Stimulated activated memory B cell treated with anti-CD40 and anti-IgM and Interleukin-4, amounts not matched to agents 10 μg/mL and 1 μg/mL and 100 μg/mL, for 72 hours (primary cell): Measurements from ENCODE around the gene INPP5D.

Source experiments
- ATAC-seq: fragments of 150-1000 bp; cut with Tn5 transposase; 2 replicates; pipeline ENCODE4 v1.10.0; 2021
- H3K27ac Mint-ChIP-seq: one replicate; pipeline ENCODE4 v1.8.0; 2022; ENCODE audit warnings: mild to moderate bottlenecking, mixed read lengths
- H3K27me3 Mint-ChIP-seq: one replicate; pipeline ENCODE4 v1.8.0; 2022; ENCODE audit warnings: mixed read lengths
- H3K36me3 Mint-ChIP-seq: one replicate; pipeline ENCODE4 v1.8.0; 2022; ENCODE audit warnings: mixed read lengths
- H3K4me1 Mint-ChIP-seq: one replicate; pipeline ENCODE4 v1.8.0; 2022; ENCODE audit warnings: mixed read lengths
- H3K4me3 Mint-ChIP-seq: one replicate; pipeline ENCODE4 v1.8.0; 2022; ENCODE audit warnings: mild to moderate bottlenecking, moderate library complexity, mixed read lengths
- H3K9me3 Mint-ChIP-seq: one replicate; pipeline ENCODE4 v1.8.0; 2022; ENCODE audit warnings: mixed read lengths

Gene INPP5D

GRCh38 chr2:233131936-233132720 is 72.0 kb downstream of the INPP5D start:
- Mint-ChIP-seq H3K4me3 (no peak overlapping the region), H3K27me3 (no peaks in the 10 kb centered on the region), H3K27ac (peak overlapping the region; percentile 61), H3K4me1 (peaks cover 17% of the 10 kb centered on the region), H3K9me3 (peaks cover 2% of the 10 kb centered on the region), H3K36me3 (peaks cover 81% of the 10 kb centered on the region)
- no peak for ATAC-seq

DNA sequence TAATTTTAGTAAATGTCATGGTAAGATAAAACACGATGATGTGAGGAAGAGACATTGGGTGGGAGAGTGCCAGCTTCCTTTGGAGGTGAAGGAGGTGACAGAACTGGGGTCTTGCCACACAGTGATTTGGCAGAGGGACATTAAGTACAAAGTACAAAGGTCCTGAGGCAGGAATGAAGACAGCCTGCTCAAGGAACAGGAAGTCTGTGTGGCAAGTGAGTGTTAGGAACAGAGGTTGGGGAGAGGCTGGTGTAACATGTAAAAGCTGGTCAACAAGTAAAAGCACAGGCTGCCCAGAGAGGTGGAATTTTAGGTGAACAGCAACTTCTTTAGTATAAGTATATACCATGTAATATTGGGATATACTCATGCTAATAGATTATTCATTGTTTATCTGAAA is 73.1 kb downstream of the INPP5D start:
- H3K27ac Mint-ChIP-seq = peak overlapping the region; percentile 61
- ATAC-seq = no peak
- H3K9me3 Mint-ChIP-seq = peaks cover 2% of the 10 kb centered on the region
- peaks cover 72% of the 10 kb centered on the region for H3K36me3 Mint-ChIP-seq
- H3K4me3 Mint-ChIP-seq = no peak overlapping the region
- no peaks in the 10 kb centered on the region for H3K27me3 Mint-ChIP-seq
- peaks cover 17% of the 10 kb centered on the region for H3K4me1 Mint-ChIP-seq

GRCh38 chr2:233135421-233135820 is 75.3 kb downstream of the INPP5D start:
- Mint-ChIP-seq H3K9me3 (peaks cover 2% of the 10 kb centered on the region), H3K27ac (no peak overlapping the region), H3K4me1 (peaks cover 25% of the 10 kb centered on the region), H3K4me3 (no peak overlapping the region), H3K36me3 (peaks cover 74% of the 10 kb centered on the region), H3K27me3 (no peaks in the 10 kb centered on the region)
- ATAC-seq = no peak

DNA sequence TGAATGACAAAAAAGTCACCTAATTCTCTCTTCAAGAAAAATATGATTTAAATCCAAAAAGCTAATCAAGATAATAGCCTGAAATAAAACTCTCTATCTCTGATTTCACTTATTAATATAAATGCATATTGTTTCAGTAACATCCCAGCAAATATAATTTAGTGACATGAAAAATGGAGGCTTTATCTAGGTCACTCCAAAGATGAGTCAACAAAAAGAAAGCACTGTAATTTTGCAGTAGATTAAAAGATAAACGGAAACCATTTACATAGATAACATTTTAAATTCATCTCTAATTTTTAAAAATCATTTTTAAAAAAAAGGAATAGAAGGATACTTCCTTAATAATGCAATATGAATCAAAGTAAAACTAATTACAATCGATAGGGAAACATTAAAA is 76.9 kb downstream of the INPP5D start:
- Mint-ChIP-seq H3K4me1 (peaks cover 34% of the 10 kb centered on the region), H3K27me3 (no peaks in the 10 kb centered on the region), H3K9me3 (peaks cover 2% of the 10 kb centered on the region), H3K36me3 (peaks cover 74% of the 10 kb centered on the region), H3K27ac (no peak overlapping the region), H3K4me3 (no peak overlapping the region)
- ATAC-seq = no peak

- no peak for ATAC-seq
- no peak overlapping the region for H3K4me3 Mint-ChIP-seq
- H3K27ac Mint-ChIP-seq = peak overlapping the region; percentile 60
- H3K4me1 Mint-ChIP-seq = peaks cover 57% of the 10 kb centered on the region
- H3K9me3 Mint-ChIP-seq = peaks cover 6% of the 10 kb centered on the region
- H3K27me3 Mint-ChIP-seq = no peaks in the 10 kb centered on the region
- H3K36me3 Mint-ChIP-seq = peaks cover 70% of the 10 kb centered on the region
Observed at GRCh38 chr2:233140077-233140585, 80.0 kb downstream of the INPP5D start.

DNA sequence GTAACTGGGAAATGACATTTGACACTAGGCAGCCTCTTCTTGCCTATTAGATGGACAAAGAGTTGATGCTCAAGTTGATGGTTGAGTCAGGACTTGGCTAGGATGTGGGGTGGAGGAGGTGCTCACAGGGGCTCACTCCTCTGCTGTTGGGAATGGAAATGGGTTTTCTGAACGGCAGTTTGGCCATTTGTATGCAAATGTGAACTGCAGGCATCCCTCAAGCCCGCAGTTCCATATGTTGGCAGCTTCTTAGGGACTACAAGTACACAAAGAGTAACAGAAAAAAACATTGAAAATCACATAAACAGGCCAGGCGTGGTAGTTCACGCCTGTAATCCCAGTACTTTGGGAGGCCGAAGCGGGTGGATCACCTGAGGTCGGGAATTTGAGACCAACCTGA is 80.8 kb downstream of the INPP5D start:
- Mint-ChIP-seq H3K27ac (peak overlapping the region; percentile 80), H3K9me3 (peaks cover 6% of the 10 kb centered on the region), H3K36me3 (peaks cover 73% of the 10 kb centered on the region), H3K4me3 (no peak overlapping the region), H3K27me3 (no peaks in the 10 kb centered on the region), H3K4me1 (peaks cover 57% of the 10 kb centered on the region)
- ATAC-seq = no peak

GRCh38 chr2:233141901-233142300 is 81.8 kb downstream of the INPP5D start:
- peaks cover 72% of the 10 kb centered on the region for H3K36me3 Mint-ChIP-seq
- ATAC-seq = no peak
- peaks cover 6% of the 10 kb centered on the region for H3K9me3 Mint-ChIP-seq
- H3K4me1 Mint-ChIP-seq = peaks cover 57% of the 10 kb centered on the region
- no peak overlapping the region for H3K4me3 Mint-ChIP-seq
- H3K27me3 Mint-ChIP-seq = no peaks in the 10 kb centered on the region
- peak overlapping the region; percentile 80 for H3K27ac Mint-ChIP-seq

GRCh38 chr2:233142355-233142897 is 82.3 kb downstream of the INPP5D start:
- ATAC-seq = peak; percentile 93
- peaks cover 57% of the 10 kb centered on the region for H3K4me1 Mint-ChIP-seq

GRCh38 chr2:233143700-233144331 is 83.7 kb downstream of the INPP5D start:
- Mint-ChIP-seq H3K27me3 (no peaks in the 10 kb centered on the region), H3K36me3 (peaks cover 86% of the 10 kb centered on the region), H3K4me3 (no peak overlapping the region), H3K9me3 (peaks cover 6% of the 10 kb centered on the region), H3K4me1 (peaks cover 55% of the 10 kb centered on the region), H3K27ac (peak overlapping the region; percentile 80)
- ATAC-seq = no peak

More at GRCh38 chr2:233142355-233142897, 82.3 kb downstream of the INPP5D start:
- Mint-ChIP-seq H3K36me3 (peaks cover 75% of the 10 kb centered on the region), H3K4me3 (no peak overlapping the region), H3K27me3 (no peaks in the 10 kb centered on the region), H3K9me3 (peaks cover 6% of the 10 kb centered on the region), H3K27ac (peak overlapping the region; percentile 80)

DNA sequence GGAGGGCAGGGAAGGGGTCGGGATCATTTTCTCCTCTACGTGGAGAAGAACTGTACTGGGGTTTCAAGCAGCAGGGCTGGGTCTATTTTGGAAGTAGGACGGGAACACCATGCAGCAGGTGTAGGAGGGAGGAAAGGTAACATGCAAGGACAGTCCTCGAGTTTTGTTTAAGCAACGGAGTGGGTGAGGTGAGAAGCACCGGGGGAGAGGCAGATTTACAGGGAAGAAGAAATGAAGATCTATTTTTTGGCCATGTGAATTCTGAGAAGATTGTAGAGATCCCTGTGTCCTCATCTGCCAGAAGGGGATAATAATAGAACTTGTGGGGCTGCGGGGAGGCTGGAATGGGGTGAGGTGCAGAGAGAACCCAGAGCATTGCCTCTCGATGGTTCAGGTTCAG is 85.6 kb downstream of the INPP5D start:
- peaks cover 89% of the 10 kb centered on the region for H3K36me3 Mint-ChIP-seq
- no peaks in the 10 kb centered on the region for H3K27me3 Mint-ChIP-seq
- no peak for ATAC-seq
- H3K27ac Mint-ChIP-seq = peak overlapping the region; percentile 80
- H3K9me3 Mint-ChIP-seq = peaks cover 6% of the 10 kb centered on the region
- peaks cover 44% of the 10 kb centered on the region for H3K4me1 Mint-ChIP-seq
- no peak overlapping the region for H3K4me3 Mint-ChIP-seq

- Mint-ChIP-seq H3K9me3 (peaks cover 6% of the 10 kb centered on the region), H3K4me1 (peaks cover 40% of the 10 kb centered on the region), H3K27me3 (no peaks in the 10 kb centered on the region), H3K4me3 (no peak overlapping the region), H3K27ac (peak overlapping the region; percentile 80), H3K36me3 (peaks cover 88% of the 10 kb centered on the region)
- no peak for ATAC-seq
Observed at GRCh38 chr2:233146194-233146593, 86.1 kb downstream of the INPP5D start.

DNA sequence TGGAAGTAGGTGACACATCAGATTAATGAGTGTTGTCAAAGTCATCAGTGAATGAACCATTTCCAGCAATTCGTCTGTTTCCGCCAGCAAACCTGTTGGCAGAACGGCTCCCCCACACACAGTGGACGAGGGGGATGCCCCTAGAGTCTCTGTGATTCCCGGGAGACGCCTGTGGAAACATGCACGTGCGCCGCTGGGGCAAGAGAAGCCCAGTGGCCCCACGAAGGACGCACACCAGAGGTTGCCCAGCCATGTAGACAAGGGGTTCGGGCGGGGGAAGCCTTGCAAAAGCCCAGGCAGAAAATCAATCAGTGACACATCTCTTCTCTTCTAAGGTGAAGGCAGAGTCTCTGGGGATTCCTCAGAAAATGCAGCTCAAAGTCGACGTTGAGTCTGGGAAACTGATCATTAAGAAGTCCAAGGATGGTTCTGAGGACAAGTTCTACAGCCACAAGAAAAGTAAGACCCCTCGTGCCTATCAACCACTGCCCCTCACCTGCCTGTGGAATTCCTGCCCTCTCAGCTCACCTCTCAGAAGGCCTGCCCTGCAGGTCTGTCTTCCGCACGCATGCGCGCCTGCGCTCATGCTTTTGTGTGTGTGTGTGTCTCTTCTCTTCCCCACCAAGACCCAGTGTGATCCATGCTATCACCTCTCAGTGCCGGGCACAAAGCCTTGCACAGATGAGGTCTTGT is 87.1 kb downstream of the INPP5D start:
- H3K36me3 Mint-ChIP-seq = peaks cover 89% of the 10 kb centered on the region
- H3K27ac Mint-ChIP-seq = no peak overlapping the region

GRCh38 chr2:233147829-233148167 is 87.7 kb downstream of the INPP5D start:
- ATAC-seq = no peak
- Mint-ChIP-seq H3K27ac (no peak overlapping the region), H3K4me1 (peaks cover 32% of the 10 kb centered on the region), H3K27me3 (no peaks in the 10 kb centered on the region), H3K4me3 (no peak overlapping the region), H3K9me3 (peaks cover 6% of the 10 kb centered on the region), H3K36me3 (peaks cover 91% of the 10 kb centered on the region)

More for the DNA sequence above, 87.1 kb downstream of the INPP5D start:
- Mint-ChIP-seq H3K27me3 (no peaks in the 10 kb centered on the region), H3K9me3 (peaks cover 6% of the 10 kb centered on the region), H3K4me1 (peaks cover 32% of the 10 kb centered on the region), H3K4me3 (no peak overlapping the region)
- no peak for ATAC-seq

GRCh38 chr2:233148354-233148753 is 88.2 kb downstream of the INPP5D start:
- Mint-ChIP-seq H3K4me1 (peaks cover 32% of the 10 kb centered on the region), H3K27me3 (no peaks in the 10 kb centered on the region), H3K4me3 (no peak overlapping the region), H3K9me3 (peaks cover 6% of the 10 kb centered on the region), H3K36me3 (peaks cover 91% of the 10 kb centered on the region), H3K27ac (no peak overlapping the region)
- no peak for ATAC-seq

DNA sequence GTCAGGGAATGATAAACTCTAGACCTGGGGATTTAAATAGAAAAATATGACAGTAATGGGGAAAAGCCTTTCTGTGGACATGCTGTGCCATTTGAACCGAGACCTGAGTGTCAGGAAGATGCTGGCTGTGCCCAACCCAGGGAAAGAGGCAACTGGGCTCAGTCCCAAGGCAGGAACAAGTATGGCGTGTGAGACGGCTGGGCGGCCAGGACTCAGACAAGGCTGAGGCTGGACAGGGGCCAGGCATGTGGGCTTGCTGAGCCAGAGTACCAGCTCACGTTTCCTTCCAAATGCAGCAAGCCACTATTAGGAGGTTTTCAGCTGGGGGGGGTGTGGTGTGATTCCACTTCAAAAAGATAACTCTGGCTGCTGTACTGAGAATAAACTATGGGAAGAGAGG is 92.4 kb downstream of the INPP5D start:
- H3K27ac Mint-ChIP-seq = peak overlapping the region; percentile 60
- H3K27me3 Mint-ChIP-seq = no peaks in the 10 kb centered on the region
- H3K4me1 Mint-ChIP-seq = peaks cover 23% of the 10 kb centered on the region
- H3K36me3 Mint-ChIP-seq = peaks cover 86% of the 10 kb centered on the region
- no peak overlapping the region for H3K4me3 Mint-ChIP-seq
- no peaks in the 10 kb centered on the region for H3K9me3 Mint-ChIP-seq
- no peak for ATAC-seq
